Natural killer cell (primary cell): Measurements from ENCODE around the gene OSBPL1A. TPM values are rescaled to one million over a fixed set of nuclear protein-coding genes. Genes with fewer than 3 reads are reported as not detected.

Experiments used
- ATAC-seq, 3 donors: fragments of 150-1000 bp in 2 of 3; fragments of 200-7000 bp in 1 of 3; cut with Tn5 transposase; 1 replicate in 1 of 3; 2 replicates in 2 of 3; pipeline ENCODE4 v1.10.0; 2021; ENCODE audit warnings: mild to moderate bottlenecking in 2 of 3, moderate library complexity in 2 of 3
- DNase-seq, 2 donors: peaks; one replicate each; pipeline versions ENCODE4 v3.0.0 to v3.0.0-alpha.2; 2013 to 2021; ENCODE audit warnings: mixed read lengths in 1 of 2
- H3K27ac ChIP-seq: one replicate; pipeline ENCODE4 v1.5.1; 2013; ENCODE audit warnings: mild to moderate bottlenecking, low read length
- H3K27me3 ChIP-seq: one replicate; pipeline ENCODE4 v1.6.1; 2013; ENCODE audit warnings: low read length; ENCODE audit not compliant: control insufficient read depth, insufficient read depth
- H3K36me3 ChIP-seq: one replicate; pipeline ENCODE4 v1.6.1; 2013; ENCODE audit warnings: low read length; ENCODE audit not compliant: control insufficient read depth, insufficient read depth
- H3K4me1 ChIP-seq: one replicate; pipeline ENCODE4 v1.6.1; 2013; ENCODE audit warnings: low read length; ENCODE audit not compliant: control insufficient read depth, insufficient read depth
- H3K4me3 ChIP-seq: one replicate; pipeline ENCODE4 v1.5.1; 2013; ENCODE audit warnings: low read length
- H3K9me3 ChIP-seq: one replicate; pipeline ENCODE4 v1.6.1; 2013; ENCODE audit warnings: low read length; ENCODE audit not compliant: control insufficient read depth, insufficient read depth
- H3K27ac Mint-ChIP-seq, 2 donors: one replicate each; pipeline ENCODE4 v1.8.0; 2022; ENCODE audit warnings: mild to moderate bottlenecking in 2 of 2, mixed read lengths in 2 of 2, moderate library complexity in 1 of 2
- H3K27me3 Mint-ChIP-seq, 2 donors: one replicate each; pipeline ENCODE4 v1.8.0; 2022; ENCODE audit warnings: low read depth in 2 of 2, mixed read lengths in 2 of 2
- H3K36me3 Mint-ChIP-seq: one replicate; pipeline ENCODE4 v1.8.0; 2022; ENCODE audit warnings: mixed read lengths
- H3K4me1 Mint-ChIP-seq, 2 donors: one replicate each; pipeline ENCODE4 v1.8.0; 2022; ENCODE audit warnings: mixed read lengths in 2 of 2
- H3K4me3 Mint-ChIP-seq: one replicate; pipeline ENCODE4 v1.8.0; 2022; ENCODE audit warnings: mild to moderate bottlenecking, moderate library complexity, mixed read lengths
- H3K9me3 Mint-ChIP-seq, 2 donors: one replicate each; pipeline ENCODE4 v1.8.0; 2022; ENCODE audit warnings: mixed read lengths in 2 of 2
- WGBS: methylation state at CpG from one replicate; pipeline ENCODE4 v1.1.7; 2013; ENCODE audit warnings: missing lambda C conversion rate; ENCODE audit not compliant: insufficient coverage; 5-methylcytosine and 5-hydroxymethylcytosine counted together
- intact Hi-C: fragments of 100-400 bp; cut with micrococcal nuclease; formaldehyde crosslinking; loops from one replicate; pipeline ENCODE4 v1.14.2; 2022
- total RNA-seq, 4 donors: library from RNA; stranded (reverse); fragments of 120-200 nt in 1 of 4; gene quantifications; one replicate each; pipeline versions ENCODE4 v1.2.3 to v1.2.4, GENCODE V29; 2013 to 2022
- TF ChIP-seq, protein P1 (sequence below): fragments of 200-600 bp; IDR thresholded peaks from one replicate; pipeline ENCODE4 v1.8.0; 2022; ENCODE audit warnings: antibody characterized with exemption

OSBPL1A gene
- total RNA-seq, 3 donors from 2014 or later (not counting 1 experiment from before 2014, with no cell fraction given): 1.2 to 32.5 (median 1.5) TPM

DNA sequence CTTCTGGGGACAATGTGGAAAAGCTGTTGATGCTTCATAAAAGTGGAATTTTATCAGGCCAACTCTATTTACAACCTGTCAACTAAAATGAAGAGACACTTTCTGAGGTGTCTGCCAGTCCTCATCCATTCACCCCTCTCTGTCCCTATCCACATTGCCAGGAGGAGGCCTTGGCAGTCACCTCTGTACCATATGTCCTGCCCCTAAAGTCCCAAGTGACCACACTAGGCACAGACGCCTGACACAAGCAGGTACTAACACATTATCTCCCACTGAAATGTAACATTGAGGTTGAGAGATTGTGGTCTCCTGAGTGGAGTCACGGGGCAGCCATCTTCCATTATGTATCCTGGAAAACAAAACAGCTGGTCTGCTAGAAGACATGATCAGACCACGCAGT lies 71.4 kb downstream of the OSBPL1A start:
- Histone ChIP-seq H3K4me3 (no peak overlapping the region), H3K27me3 (no peaks in the 10 kb centered on the region), H3K9me3 (no peaks in the 10 kb centered on the region), H3K4me1 (no peaks in the 10 kb centered on the region), H3K27ac (no peak overlapping the region), H3K36me3 (no peaks in the 10 kb centered on the region)
- no peaks in the 10 kb centered on the region for H3K4me1 Mint-ChIP-seq
- ATAC-seq: no peak
- no peaks in the 10 kb centered on the region for H3K36me3 Mint-ChIP-seq
- H3K27ac Mint-ChIP-seq: no peak overlapping the region
- no peak overlapping the region for H3K4me3 Mint-ChIP-seq
- 89% methylated on average over 3 of the region's 3 CpGs for WGBS
- no peak for DNase-seq
- intact Hi-C loops: no loop called here
- no peaks in the 10 kb centered on the region for H3K9me3 Mint-ChIP-seq
- TF ChIP-seq, protein P1, sequence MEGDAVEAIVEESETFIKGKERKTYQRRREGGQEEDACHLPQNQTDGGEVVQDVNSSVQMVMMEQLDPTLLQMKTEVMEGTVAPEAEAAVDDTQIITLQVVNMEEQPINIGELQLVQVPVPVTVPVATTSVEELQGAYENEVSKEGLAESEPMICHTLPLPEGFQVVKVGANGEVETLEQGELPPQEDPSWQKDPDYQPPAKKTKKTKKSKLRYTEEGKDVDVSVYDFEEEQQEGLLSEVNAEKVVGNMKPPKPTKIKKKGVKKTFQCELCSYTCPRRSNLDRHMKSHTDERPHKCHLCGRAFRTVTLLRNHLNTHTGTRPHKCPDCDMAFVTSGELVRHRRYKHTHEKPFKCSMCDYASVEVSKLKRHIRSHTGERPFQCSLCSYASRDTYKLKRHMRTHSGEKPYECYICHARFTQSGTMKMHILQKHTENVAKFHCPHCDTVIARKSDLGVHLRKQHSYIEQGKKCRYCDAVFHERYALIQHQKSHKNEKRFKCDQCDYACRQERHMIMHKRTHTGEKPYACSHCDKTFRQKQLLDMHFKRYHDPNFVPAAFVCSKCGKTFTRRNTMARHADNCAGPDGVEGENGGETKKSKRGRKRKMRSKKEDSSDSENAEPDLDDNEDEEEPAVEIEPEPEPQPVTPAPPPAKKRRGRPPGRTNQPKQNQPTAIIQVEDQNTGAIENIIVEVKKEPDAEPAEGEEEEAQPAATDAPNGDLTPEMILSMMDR: no peak
- peaks cover 0 to 3% of the 10 kb centered on the region in 2 donors for H3K27me3 Mint-ChIP-seq

DNA sequence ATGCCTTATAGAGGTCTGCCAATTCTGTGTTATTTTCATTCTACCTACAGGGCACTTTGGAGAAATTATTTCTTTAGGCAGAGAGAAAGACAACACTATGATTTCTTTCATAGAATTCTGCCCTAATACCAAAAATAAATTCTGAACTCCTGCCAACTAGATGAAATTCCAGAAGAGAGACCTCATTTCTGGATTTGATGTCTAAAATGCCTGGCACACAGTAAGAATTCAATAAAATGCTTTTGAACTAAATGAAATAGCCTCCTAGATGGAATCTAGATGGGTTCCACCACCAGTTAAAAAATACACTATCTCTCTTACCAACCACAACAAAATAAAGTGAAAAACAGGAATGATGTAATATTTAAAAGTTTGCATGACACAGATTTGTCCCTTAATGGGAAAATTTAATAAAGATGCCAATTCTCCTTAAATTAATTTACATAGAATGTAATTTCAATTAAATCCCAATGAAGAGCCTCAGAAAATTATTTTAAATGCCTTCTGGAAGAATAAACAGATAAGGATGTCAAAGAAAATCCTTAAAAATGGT lies 75.0 kb downstream of the OSBPL1A start:
- H3K27me3 Mint-ChIP-seq: peaks cover 0 to 3% of the 10 kb centered on the region in 2 donors
- no peak overlapping the region for H3K27ac Mint-ChIP-seq
- no peak overlapping the region for H3K27ac ChIP-seq
- no peaks in the 10 kb centered on the region for H3K36me3 ChIP-seq
- H3K4me1 ChIP-seq: no peaks in the 10 kb centered on the region
- H3K9me3 Mint-ChIP-seq: no peaks in the 10 kb centered on the region
- ATAC-seq: no peak
- H3K4me1 Mint-ChIP-seq: no peaks in the 10 kb centered on the region
- H3K36me3 Mint-ChIP-seq: no peaks in the 10 kb centered on the region
- no peaks in the 10 kb centered on the region for H3K9me3 ChIP-seq
- H3K4me3 Mint-ChIP-seq: no peak overlapping the region
- intact Hi-C loops: no loop called here
- no peak overlapping the region for H3K4me3 ChIP-seq
- TF ChIP-seq, protein P1: no peak
- DNase-seq: no peak
- no peaks in the 10 kb centered on the region for H3K27me3 ChIP-seq

DNA sequence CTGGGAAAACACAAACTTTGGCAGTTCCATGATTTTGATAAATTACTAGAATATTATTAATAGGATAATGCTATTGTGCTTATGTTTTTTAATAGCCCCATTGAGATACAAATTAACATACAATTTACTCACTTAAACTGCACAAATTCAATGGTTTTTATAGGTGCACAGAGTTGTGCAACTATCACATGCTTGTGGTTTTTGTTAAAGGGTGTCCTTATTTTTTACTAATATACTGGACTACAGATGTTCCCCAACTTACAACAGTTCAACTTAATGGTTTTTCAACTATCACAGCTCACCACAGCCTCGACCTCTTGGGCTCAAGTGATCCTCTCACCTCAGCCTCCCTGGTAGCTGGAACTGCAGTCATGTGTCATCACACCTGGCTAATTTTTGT lies 76.6 kb downstream of the OSBPL1A start:
- Mint-ChIP-seq H3K9me3 (no peaks in the 10 kb centered on the region), H3K4me3 (no peak overlapping the region), H3K4me1 (no peaks in the 10 kb centered on the region), H3K27ac (no peak overlapping the region), H3K36me3 (no peaks in the 10 kb centered on the region), H3K27me3 (peaks cover 0 to 3% of the 10 kb centered on the region in 2 donors)
- H3K4me3 ChIP-seq: no peak overlapping the region
- H3K36me3 ChIP-seq: no peaks in the 10 kb centered on the region
- TF ChIP-seq, protein P1: no peak
- intact Hi-C loops: no loop called here
- no peak for ATAC-seq
- H3K9me3 ChIP-seq: no peaks in the 10 kb centered on the region
- H3K4me1 ChIP-seq: no peaks in the 10 kb centered on the region
- no peaks in the 10 kb centered on the region for H3K27me3 ChIP-seq
- WGBS: 79% methylated on average over 1 of the region's 1 CpG
- H3K27ac ChIP-seq: no peak overlapping the region
- no peak for DNase-seq

DNA sequence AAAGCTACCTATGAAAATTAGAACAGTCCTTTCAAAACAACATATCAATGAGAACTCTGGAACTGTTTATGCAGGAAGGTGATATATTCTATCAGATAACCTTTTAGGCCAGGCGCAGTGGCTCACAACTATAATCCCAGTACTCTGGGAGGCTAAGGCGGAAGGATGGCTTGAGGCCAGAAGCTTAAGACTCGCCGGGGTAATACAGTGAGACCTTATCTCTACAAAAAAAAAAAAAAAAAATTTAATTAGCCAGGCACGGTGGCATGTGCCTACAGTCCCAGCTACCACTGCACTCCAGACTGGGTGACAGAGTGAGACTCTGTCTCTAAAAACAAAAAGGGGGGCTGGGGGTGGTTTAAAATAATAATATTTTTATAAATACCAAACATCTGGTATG lies 77.9 kb downstream of the OSBPL1A start:
- Mint-ChIP-seq H3K9me3 (no peaks in the 10 kb centered on the region), H3K4me1 (no peaks in the 10 kb centered on the region), H3K27me3 (peaks cover 0 to 3% of the 10 kb centered on the region in 2 donors), H3K27ac (no peak overlapping the region), H3K36me3 (no peaks in the 10 kb centered on the region), H3K4me3 (no peak overlapping the region)
- no peak overlapping the region for H3K27ac ChIP-seq
- no peaks in the 10 kb centered on the region for H3K36me3 ChIP-seq
- ATAC-seq (no peak), DNase-seq (no peak)
- no peaks in the 10 kb centered on the region for H3K9me3 ChIP-seq
- H3K4me1 ChIP-seq: no peaks in the 10 kb centered on the region
- 94% methylated on average over 3 of the region's 5 CpGs for WGBS
- TF ChIP-seq, protein P1: no peak
- H3K4me3 ChIP-seq: no peak overlapping the region
- H3K27me3 ChIP-seq: no peaks in the 10 kb centered on the region
- intact Hi-C loops: no loop called here
